Measurements from ENCODE around the gene CLSTN2. TPM values are rescaled to one million over a fixed set of nuclear protein-coding genes. Genes with fewer than 3 reads are reported as not detected.

The CLSTN2 gene
- polyA plus RNA-seq, 4 donors = under 0.01 to 1.2 (median 0.84) TPM; not detected in 1

DNA sequence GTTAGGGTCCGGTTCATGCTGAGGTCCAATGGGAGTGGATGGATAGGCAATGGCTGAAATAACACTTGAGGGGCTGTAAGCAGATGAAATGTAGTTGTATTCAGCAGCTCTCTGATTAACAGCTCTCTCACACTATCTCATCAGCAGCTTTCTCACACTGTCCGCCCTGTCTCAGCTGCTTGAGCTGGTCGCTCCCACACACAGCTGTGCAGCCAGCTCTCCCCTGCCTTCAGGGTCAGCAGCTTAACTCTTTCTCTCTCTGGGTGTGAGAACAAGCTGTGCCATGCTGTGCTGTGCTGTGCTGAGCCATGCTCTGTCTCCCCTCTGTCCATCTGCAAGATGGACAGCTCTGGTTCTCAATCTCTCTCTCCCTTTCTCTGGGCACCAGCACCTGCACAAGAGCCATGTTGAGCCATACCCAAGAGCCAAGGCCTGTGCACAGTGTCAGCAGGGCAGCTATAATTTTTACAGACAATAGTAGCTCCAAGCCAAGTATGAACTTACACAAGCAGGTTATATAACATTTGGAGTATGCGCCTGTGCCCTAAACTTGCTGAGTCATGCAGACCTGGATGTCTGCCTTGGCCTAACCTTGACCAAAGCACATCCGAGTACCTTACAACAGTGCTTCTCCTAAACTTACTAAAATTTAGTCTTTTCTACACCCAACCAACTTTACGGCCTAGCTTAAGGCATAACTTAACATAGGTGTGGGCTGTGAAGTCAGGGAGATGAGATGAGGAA is 451.5 kb downstream of the CLSTN2 start:
- DNase-seq (no peak), FAIRE-seq (no peak)
- Histone ChIP-seq H3K9me3 (ENCODE audit: control insufficient read depth in 2 of 2, insufficient read depth in 1 of 2, low read depth in 1 of 2, low read length in 1 of 2) (no peaks in the 10 kb centered on the region), H3K4me1 (ENCODE audit: control insufficient read depth in 3 of 3, insufficient read depth in 2 of 3, low read depth in 1 of 3, low read length in 2 of 3) (no peaks in the 10 kb centered on the region), H3K27ac (ENCODE audit: low read depth in 1 of 3, low read length in 2 of 3) (no peak overlapping the region), H3K27me3 (ENCODE audit: control insufficient read depth in 3 of 3, insufficient read depth in 3 of 3, low read length in 3 of 3) (no peaks in the 10 kb centered on the region), H3K36me3 (ENCODE audit: control insufficient read depth in 3 of 3, insufficient read depth in 2 of 3, low read depth in 1 of 3, low read length in 3 of 3) (no peaks in the 10 kb centered on the region), H3K4me3 (ENCODE audit: low read depth in 1 of 3, low read length in 3 of 3) (no peak overlapping the region)
- 74% methylated on average over 6 of the region's 6 CpGs for WGBS, 3 donors

DNA sequence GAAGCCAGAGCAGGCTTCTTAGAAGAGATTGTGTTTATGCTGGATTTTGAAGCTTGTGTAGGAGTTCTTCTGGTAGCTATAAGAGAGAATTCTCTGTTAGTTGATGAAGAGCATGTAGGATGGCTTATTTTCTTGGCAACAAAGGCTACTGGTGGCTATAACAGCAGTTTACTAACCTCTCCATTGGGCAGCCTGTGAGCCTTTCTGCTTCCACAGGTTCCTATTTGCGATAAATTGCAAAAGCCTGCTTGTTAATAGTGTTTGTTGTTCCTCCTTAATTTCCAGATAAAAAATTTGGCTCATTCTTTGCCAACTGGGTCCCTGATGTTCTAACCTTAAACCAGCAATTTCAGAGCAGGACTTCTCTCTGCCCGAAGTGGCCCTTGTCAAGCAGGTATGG is 452.3 kb downstream of the CLSTN2 start:
- H3K4me1 ChIP-seq (ENCODE audit: control insufficient read depth in 3 of 3, insufficient read depth in 2 of 3, low read depth in 1 of 3, low read length in 2 of 3) = no peaks in the 10 kb centered on the region
- 91 to 96% (median 93%) methylated on average over 2 of the region's 2 CpGs for WGBS, 3 donors
- no peak for DNase-seq
- H3K36me3 ChIP-seq (ENCODE audit: control insufficient read depth in 3 of 3, insufficient read depth in 2 of 3, low read depth in 1 of 3, low read length in 3 of 3) = no peaks in the 10 kb centered on the region
- no peaks in the 10 kb centered on the region for H3K27me3 ChIP-seq (ENCODE audit: control insufficient read depth in 3 of 3, insufficient read depth in 3 of 3, low read length in 3 of 3)
- H3K9me3 ChIP-seq (ENCODE audit: control insufficient read depth in 2 of 2, insufficient read depth in 1 of 2, low read depth in 1 of 2, low read length in 1 of 2) = no peaks in the 10 kb centered on the region
- H3K27ac ChIP-seq (ENCODE audit: low read depth in 1 of 3, low read length in 2 of 3) = no peak overlapping the region
- H3K4me3 ChIP-seq (ENCODE audit: low read depth in 1 of 3, low read length in 3 of 3) = no peak overlapping the region
- FAIRE-seq = no peak

DNA sequence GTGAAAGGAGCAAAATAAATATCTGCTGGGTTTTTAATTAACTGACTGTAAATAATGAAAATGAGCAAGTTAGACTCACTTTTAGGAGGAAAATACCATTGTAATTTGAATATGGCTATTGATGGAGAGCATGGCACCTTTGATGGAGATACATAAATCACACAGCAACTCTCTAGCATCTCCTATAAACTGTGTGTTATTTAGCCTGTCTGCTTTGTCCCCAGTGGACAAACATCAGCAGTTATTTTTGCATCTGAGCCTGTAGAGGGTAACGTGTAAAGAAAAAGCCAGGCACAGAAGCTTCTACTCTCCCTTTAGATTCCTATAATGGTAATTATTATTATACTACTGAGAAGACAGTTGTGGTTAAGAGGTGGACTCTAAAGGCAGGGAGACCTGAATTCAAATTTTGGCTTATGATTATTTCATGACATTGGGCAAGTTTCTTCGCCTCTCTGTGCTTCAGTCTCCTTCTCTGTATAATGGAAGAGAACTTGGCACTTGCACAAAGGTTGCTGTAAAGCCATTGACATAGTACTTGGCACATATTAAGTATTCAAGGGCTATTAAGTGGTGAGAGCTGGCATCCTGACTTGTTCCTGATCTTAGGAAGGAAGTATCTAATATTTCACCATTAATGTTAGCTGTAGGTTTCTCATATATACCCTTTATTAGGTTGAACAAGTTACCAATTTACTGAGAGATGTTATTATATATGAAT is 453.4 kb downstream of the CLSTN2 start:
- no peak overlapping the region for H3K4me3 ChIP-seq (ENCODE audit: low read depth in 1 of 3, low read length in 3 of 3)
- DNase-seq (no peak), FAIRE-seq (no peak)
- 57 to 71% (median 57%) methylated on average over 2 of the region's 2 CpGs for WGBS, 3 donors
- H3K27ac ChIP-seq (ENCODE audit: low read depth in 1 of 3, low read length in 2 of 3) = no peak overlapping the region
- H3K9me3 ChIP-seq (ENCODE audit: control insufficient read depth in 2 of 2, insufficient read depth in 1 of 2, low read depth in 1 of 2, low read length in 1 of 2) = no peaks in the 10 kb centered on the region
- no peaks in the 10 kb centered on the region for H3K27me3 ChIP-seq (ENCODE audit: control insufficient read depth in 3 of 3, insufficient read depth in 3 of 3, low read length in 3 of 3)
- H3K4me1 ChIP-seq (ENCODE audit: control insufficient read depth in 3 of 3, insufficient read depth in 2 of 3, low read depth in 1 of 3, low read length in 2 of 3) = no peaks in the 10 kb centered on the region
- no peaks in the 10 kb centered on the region for H3K36me3 ChIP-seq (ENCODE audit: control insufficient read depth in 3 of 3, insufficient read depth in 2 of 3, low read depth in 1 of 3, low read length in 3 of 3)

DNA sequence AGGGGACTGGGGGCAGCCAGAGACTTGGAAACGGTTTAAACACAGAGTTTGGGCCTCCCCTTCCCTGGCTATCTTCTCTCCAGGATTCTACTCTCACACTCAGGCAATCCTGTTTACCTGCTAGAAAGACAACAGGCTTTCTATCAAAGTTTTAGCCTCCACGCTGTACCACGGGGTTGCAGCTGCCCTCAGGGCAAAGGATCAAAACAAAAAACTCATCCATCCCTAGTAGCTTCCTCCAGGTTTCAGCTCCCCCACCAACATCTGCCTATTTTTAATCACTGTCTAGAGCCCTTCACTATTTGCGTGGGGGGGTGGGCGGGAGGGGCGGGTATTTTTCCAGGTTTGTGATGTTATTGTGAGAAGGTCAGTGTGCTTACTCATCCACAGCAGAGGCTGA is 456.1 kb downstream of the CLSTN2 start:
- Histone ChIP-seq H3K4me1 (ENCODE audit: control insufficient read depth in 3 of 3, insufficient read depth in 2 of 3, low read depth in 1 of 3, low read length in 2 of 3) (no peaks in the 10 kb centered on the region), H3K9me3 (ENCODE audit: control insufficient read depth in 2 of 2, insufficient read depth in 1 of 2, low read depth in 1 of 2, low read length in 1 of 2) (no peaks in the 10 kb centered on the region), H3K27me3 (ENCODE audit: control insufficient read depth in 3 of 3, insufficient read depth in 3 of 3, low read length in 3 of 3) (no peaks in the 10 kb centered on the region), H3K27ac (ENCODE audit: low read depth in 1 of 3, low read length in 2 of 3) (no peak overlapping the region), H3K4me3 (ENCODE audit: low read depth in 1 of 3, low read length in 3 of 3) (no peak overlapping the region), H3K36me3 (ENCODE audit: control insufficient read depth in 3 of 3, insufficient read depth in 2 of 3, low read depth in 1 of 3, low read length in 3 of 3) (no peaks in the 10 kb centered on the region)
- FAIRE-seq (no peak), DNase-seq (no peak)
- WGBS, 3 donors = 54 to 59% (median 59%) methylated on average over 6 of the region's 6 CpGs

DNA sequence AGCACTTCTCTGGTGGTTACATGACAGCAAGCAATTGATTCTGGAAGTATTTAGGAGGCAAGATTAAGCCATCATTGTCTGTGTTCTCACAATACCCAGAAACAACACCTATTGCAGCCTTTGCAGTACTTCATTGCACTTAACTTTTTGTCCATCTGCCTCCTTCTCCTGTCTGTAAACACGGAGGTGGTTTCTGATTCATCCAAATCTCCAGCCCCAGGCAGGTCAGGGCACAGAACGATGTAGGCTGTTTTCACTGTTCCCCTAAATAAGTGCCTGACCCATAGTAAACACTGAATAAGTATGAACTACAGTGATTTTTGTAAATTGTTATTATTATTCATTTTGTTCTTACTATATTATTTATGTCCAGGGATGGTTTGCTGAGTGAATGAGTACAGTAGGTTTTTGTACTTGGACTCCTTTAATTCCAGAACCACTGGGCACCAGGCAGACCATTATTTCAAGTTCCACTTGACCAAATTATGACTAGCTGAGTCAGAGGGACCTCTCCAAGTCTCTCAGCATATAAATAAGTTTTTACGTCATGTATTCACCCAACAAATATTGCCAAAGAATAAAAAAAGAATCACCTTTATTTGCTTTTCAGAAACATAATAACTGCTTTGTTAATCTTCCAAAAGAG is 459.6 kb downstream of the CLSTN2 start:
- no peaks in the 10 kb centered on the region for H3K9me3 ChIP-seq (ENCODE audit: control insufficient read depth in 2 of 2, insufficient read depth in 1 of 2, low read depth in 1 of 2, low read length in 1 of 2)
- 71 to 78% (median 71%) methylated on average over 3 of the region's 3 CpGs for WGBS, 3 donors
- no peak overlapping the region for H3K4me3 ChIP-seq (ENCODE audit: low read depth in 1 of 3, low read length in 3 of 3)
- no peaks in the 10 kb centered on the region for H3K36me3 ChIP-seq (ENCODE audit: control insufficient read depth in 3 of 3, insufficient read depth in 2 of 3, low read depth in 1 of 3, low read length in 3 of 3)
- FAIRE-seq (no peak), DNase-seq (no peak)
- peaks cover 0 to 2% (median 0%) of the 10 kb centered on the region in 3 donors for H3K27me3 ChIP-seq (ENCODE audit: control insufficient read depth in 3 of 3, insufficient read depth in 3 of 3, low read length in 3 of 3)
- H3K27ac ChIP-seq (ENCODE audit: low read depth in 1 of 3, low read length in 2 of 3) = no peak overlapping the region
- H3K4me1 ChIP-seq (ENCODE audit: control insufficient read depth in 3 of 3, insufficient read depth in 2 of 3, low read depth in 1 of 3, low read length in 2 of 3) = no peaks in the 10 kb centered on the region

DNA sequence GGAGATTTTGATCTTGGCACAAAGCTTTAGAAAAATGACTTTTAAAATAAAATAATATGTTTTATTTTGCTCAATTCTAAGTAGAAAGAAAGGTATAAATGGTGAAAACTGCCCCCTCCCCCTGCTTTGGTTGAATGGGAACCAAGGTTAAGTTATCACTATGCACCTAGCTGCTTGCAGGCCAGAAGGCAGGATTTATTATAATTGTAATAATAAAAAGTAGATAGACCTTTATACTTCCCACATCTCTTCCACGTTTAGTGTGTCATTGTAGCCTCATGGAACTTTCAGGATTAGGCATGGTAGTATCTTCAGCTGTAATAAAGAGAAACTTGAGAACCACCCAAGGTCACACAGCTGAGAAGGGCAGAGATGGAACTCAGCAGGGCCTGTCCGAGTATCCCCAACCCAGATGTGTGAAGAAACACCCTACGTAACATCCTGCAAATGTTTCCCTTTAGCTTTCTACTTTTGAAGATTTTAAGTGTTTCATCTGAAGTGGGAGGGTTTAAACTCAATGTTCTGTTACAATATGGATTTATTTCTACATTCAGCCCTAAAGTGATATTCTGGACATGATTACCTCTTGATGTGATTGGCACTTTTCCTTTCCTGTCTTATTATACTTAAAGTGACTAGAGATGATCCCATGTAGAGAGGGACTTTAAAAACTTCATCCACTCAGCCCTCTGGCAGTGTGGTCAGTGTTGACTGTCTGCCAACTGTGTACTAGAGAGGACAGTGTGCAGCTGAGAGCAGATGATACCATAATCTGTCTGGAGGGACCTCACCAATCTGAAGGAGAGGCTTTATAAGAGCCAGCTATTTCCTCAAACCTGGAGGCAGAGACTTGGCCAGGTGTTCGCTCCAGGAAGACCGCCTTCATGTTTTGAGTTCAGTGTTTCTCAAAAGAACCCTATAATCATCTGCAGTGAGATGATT is 460.4 kb downstream of the CLSTN2 start:
- WGBS, 3 donors = 64 to 78% (median 75%) methylated on average over 5 of the region's 5 CpGs
- H3K9me3 ChIP-seq (ENCODE audit: control insufficient read depth in 2 of 2, insufficient read depth in 1 of 2, low read depth in 1 of 2, low read length in 1 of 2) = no peaks in the 10 kb centered on the region
- H3K27me3 ChIP-seq (ENCODE audit: control insufficient read depth in 3 of 3, insufficient read depth in 3 of 3, low read length in 3 of 3) = peaks cover 0 to 2% (median 0%) of the 10 kb centered on the region in 3 donors
- no peak overlapping the region for H3K27ac ChIP-seq (ENCODE audit: low read depth in 1 of 3, low read length in 2 of 3)
- no peaks in the 10 kb centered on the region for H3K36me3 ChIP-seq (ENCODE audit: control insufficient read depth in 3 of 3, insufficient read depth in 2 of 3, low read depth in 1 of 3, low read length in 3 of 3)
- FAIRE-seq (no peak), DNase-seq (no peak)
- H3K4me3 ChIP-seq (ENCODE audit: low read depth in 1 of 3, low read length in 3 of 3) = no peak overlapping the region
- H3K4me1 ChIP-seq (ENCODE audit: control insufficient read depth in 3 of 3, insufficient read depth in 2 of 3, low read depth in 1 of 3, low read length in 2 of 3) = no peaks in the 10 kb centered on the region

DNA sequence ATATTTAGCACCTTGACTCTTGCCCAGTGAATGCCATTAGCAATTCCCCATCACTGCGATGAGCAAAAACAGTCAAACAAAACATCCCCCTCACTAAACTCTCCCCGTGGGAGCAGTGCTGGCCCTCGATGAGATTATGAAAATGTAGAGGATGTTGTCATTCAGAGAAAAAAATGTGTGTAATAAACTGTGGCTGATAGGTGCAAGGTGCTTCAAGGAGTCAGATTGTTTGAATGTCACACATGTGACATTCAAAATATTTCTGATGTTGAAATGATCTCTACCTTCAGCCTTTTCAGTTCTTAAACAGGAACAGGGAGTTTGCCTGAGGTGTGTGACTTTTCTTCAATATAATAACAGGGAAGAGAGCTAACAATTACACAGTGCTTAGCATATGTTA is 461.1 kb downstream of the CLSTN2 start:
- no peaks in the 10 kb centered on the region for H3K4me1 ChIP-seq (ENCODE audit: control insufficient read depth in 3 of 3, insufficient read depth in 2 of 3, low read depth in 1 of 3, low read length in 2 of 3)

DNA sequence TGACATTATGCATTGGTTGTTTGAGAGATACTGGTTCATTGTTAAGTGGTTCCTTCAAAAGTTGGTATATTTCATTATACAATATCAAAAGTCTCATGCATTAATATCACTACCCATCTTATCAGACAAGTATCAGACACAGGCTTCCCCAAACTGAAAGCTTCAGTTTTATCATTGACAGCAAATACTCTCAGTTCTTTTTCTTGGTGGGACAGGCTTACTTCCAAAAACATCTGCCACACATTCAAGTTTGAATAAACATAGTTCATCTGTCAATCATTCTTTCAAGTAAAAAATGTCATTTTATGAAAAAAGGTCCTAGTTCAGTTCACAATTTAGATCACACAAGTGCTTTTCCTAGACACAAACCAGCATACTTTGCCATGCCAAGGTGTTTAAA is 462.9 kb downstream of the CLSTN2 start:
- Histone ChIP-seq H3K36me3 (ENCODE audit: control insufficient read depth in 3 of 3, insufficient read depth in 2 of 3, low read depth in 1 of 3, low read length in 3 of 3) (no peaks in the 10 kb centered on the region), H3K27me3 (ENCODE audit: control insufficient read depth in 3 of 3, insufficient read depth in 3 of 3, low read length in 3 of 3) (peaks cover 0 to 2% (median 0%) of the 10 kb centered on the region in 3 donors), H3K4me1 (ENCODE audit: control insufficient read depth in 3 of 3, insufficient read depth in 2 of 3, low read depth in 1 of 3, low read length in 2 of 3) (no peaks in the 10 kb centered on the region), H3K9me3 (ENCODE audit: control insufficient read depth in 2 of 2, insufficient read depth in 1 of 2, low read depth in 1 of 2, low read length in 1 of 2) (no peaks in the 10 kb centered on the region), H3K27ac (ENCODE audit: low read depth in 1 of 3, low read length in 2 of 3) (no peak overlapping the region), H3K4me3 (ENCODE audit: low read depth in 1 of 3, low read length in 3 of 3) (no peak overlapping the region)
- no peak for DNase-seq
- FAIRE-seq = no peak

More for the DNA sequence above, 461.1 kb downstream of the CLSTN2 start:
- Histone ChIP-seq H3K27me3 (ENCODE audit: control insufficient read depth in 3 of 3, insufficient read depth in 3 of 3, low read length in 3 of 3) (peaks cover 0 to 2% (median 0%) of the 10 kb centered on the region in 3 donors), H3K9me3 (ENCODE audit: control insufficient read depth in 2 of 2, insufficient read depth in 1 of 2, low read depth in 1 of 2, low read length in 1 of 2) (no peaks in the 10 kb centered on the region), H3K36me3 (ENCODE audit: control insufficient read depth in 3 of 3, insufficient read depth in 2 of 3, low read depth in 1 of 3, low read length in 3 of 3) (no peaks in the 10 kb centered on the region), H3K4me3 (ENCODE audit: low read depth in 1 of 3, low read length in 3 of 3) (no peak overlapping the region), H3K27ac (ENCODE audit: low read depth in 1 of 3, low read length in 2 of 3) (no peak overlapping the region)
- no peak for DNase-seq
- FAIRE-seq = no peak
- 63 to 67% (median 64%) methylated on average over 3 of the region's 3 CpGs for WGBS, 3 donors
